ENCODE data around the gene CHST10.

DNA sequence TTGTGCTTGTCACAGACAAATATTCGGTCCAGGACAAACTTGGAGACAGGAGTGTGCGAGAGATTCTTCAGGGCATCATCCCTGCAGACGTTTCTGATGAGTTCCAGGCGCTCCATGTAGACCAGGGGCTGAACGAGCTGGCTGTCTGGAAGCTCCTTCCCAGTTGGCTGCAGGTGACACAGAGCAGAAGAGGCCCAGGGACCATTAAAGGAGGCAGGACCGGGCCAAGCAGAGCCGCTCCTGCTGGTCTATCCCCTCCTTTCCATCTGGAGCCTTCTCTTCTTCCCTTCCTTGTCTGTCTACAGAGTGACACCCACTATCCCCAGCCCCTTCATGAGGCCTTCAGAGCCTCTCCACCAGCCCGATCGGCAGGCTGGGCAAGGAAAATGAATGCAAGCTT, 19.5 kb downstream of the CHST10 start:
- TF ChIP-seq, protein P1, sequence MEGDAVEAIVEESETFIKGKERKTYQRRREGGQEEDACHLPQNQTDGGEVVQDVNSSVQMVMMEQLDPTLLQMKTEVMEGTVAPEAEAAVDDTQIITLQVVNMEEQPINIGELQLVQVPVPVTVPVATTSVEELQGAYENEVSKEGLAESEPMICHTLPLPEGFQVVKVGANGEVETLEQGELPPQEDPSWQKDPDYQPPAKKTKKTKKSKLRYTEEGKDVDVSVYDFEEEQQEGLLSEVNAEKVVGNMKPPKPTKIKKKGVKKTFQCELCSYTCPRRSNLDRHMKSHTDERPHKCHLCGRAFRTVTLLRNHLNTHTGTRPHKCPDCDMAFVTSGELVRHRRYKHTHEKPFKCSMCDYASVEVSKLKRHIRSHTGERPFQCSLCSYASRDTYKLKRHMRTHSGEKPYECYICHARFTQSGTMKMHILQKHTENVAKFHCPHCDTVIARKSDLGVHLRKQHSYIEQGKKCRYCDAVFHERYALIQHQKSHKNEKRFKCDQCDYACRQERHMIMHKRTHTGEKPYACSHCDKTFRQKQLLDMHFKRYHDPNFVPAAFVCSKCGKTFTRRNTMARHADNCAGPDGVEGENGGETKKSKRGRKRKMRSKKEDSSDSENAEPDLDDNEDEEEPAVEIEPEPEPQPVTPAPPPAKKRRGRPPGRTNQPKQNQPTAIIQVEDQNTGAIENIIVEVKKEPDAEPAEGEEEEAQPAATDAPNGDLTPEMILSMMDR (IDR thresholded peaks at IDR 0.05), result no peak
- no peak for TF ChIP-seq POLR2A (IDR thresholded peaks at IDR 0.05)
